GM19043 (cell line): ENCODE data around the gene ZNF554.
"Not testable (repeated sequence)": the region's sequence is repeated elsewhere in the genome, so short reads cannot be mapped to it uniquely, and the experiment has no call there.

ENCODE experiments used
- ATAC-seq: cut with Tn5 transposase; IDR thresholded peaks from one replicate; pipeline ENCODE4 v1.9.1; 2021; ENCODE audit warnings: low read depth; ENCODE audit not compliant: unreplicated experiment

Gene ZNF554

DNA sequence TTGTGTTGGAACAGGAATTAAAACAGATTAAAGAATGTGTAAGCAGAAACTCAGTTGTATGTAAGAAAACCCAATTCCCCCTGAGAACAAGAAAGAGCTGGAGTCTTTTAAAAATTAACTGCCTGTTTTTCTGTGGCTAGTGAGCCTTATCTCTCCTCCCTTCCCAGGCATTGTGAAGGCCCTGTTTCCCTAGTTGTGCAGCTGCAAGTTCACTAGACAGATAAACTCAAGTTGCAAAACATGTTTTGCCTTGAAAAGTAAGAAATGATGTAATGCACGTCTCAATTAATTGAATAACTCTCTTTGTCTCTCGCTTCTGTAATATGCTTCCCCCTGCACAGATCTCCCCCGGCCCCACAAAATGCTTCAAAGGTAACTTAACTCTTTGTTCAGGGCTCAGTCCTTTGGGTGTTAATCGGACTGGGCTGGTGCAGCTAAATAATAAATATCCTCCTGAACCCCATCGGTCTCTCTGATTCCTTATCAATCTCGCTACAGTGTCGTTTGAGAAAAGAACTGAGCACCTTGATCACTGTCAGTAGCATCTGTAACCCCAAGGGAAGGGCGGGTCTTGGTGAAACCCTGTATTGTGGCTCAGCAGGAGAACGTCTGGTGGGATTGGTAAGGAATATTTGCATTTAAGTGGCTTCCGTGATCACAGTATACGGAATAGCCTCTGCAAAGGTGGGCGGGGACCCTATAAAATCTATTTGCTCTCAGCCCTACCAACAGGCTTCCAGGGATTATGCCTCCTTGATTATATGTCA lies 45.8 kb downstream of the ZNF554 start:
- no peak for ATAC-seq

GRCh38 chr19:2866495-2867024 lies 46.9 kb downstream of the ZNF554 start:
- no peak for ATAC-seq

GRCh38 chr19:2867025-2867991 lies 47.6 kb downstream of the ZNF554 start, which contains the start of gene ZNF556:
Gene ZNF556, plus strand, starts transcription at chr19:2867335. Its CDS starts 87 bp downstream, at chr19:2867422.
- ATAC-seq: no peak

DNA sequence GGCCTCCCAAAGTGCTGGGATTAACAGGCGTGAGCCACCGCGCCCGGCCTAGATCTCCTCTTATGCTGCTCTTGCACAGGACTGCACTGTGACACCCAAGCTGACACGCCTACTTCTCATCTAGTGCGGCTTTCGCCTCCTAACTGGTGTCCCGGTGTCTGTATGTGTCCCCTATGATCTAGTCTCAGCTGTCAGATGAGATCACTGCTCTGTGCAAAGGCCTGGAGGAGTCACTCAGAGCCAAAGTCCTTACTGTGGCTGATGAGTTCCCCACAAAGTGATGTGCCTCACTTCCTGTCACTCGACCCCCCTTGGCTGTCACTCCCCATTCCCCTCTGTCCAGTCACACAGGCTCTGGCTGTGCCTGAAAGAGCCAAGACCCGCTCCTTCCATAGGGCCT lies 50.0 kb downstream of the ZNF554 start:
- ATAC-seq: no peak

DNA sequence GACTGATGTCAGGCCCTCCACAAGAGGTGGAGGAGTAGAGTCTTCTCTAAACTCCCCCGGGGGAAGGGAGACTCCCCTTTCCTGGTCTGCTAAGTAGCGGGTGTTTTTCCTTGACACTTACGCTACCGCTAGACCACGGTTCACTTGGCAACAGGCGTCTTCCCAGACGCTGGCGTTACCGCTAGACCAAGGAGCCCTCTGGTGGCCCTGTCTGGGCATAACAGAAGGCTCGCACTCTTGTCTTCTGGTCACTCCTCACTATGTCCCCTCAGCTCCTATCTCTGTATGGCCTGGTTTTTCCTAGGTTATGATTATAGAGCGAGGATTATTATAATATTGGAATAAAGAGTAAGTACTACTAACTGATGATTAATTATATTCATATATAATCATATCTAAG lies 52.5 kb downstream of the ZNF554 start:
- ATAC-seq: not testable (repeated sequence)

GRCh38 chr19:2877398-2878331 lies 58.0 kb downstream of the ZNF554 start:
- no peak for ATAC-seq

DNA sequence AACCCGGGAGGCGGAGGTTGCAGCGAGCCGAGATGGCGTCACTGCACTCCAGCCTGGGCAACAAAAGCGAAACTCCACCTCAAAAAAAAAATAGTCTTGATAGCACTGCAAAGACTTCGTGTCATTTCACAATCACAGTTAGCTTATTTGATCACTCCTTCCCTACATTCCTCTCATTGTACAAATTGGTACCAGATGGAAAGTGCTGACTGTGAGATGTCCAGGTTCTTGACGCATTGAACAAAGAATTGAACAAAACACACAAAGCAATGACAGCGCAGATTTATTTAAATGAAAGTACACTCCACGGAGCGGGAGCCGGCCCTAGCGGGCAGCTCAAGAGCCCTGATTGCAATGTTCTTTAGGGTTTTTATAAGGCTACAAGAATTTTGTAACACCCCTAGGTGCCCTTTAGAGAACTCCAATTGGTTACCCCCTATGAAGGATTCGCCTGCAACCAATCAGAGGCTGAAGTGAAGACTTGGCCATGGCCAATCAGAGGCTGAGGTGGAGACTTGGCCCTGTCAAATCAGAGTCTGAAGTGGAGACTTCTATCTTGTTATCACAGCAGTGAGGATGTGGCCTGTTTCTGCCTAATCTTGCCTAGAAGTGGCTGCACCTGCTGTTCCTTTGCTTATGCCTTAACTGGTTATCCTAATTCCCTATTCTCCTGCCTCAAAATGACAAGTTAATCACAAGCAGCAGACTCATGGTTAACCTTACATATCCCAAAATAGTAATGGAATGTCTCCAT lies 64.2 kb downstream of the ZNF554 start:
- ATAC-seq: no peak

GRCh38 chr19:2885736-2886135 lies 66.1 kb downstream of the ZNF554 start:
- ATAC-seq: no peak
